ENCODE measurements around the gene WDR90. TPM values are rescaled to one million over a fixed set of nuclear protein-coding genes. Genes with fewer than 3 reads are reported as not detected.
A peak's percentile ranks its signal among the peaks of the same experiment; 100 is the strongest.

The WDR90 gene
- total and polyA plus RNA-seq, 10 of the 15 experiments (the other 5 are each of a cell fraction or from before 2014, with no cell fraction given): 2.0 to 65.0 (median 16.7) TPM

- POLR2A ChIA-PET: interaction anchor here (1.3 kb wide), 1 partner anchor 38 kb away, joined by 4 read pairs; the partner anchor contains the start of gene STUB1
- TF ChIP-seq ASH2L (IDR thresholded peaks at IDR 0.05; ENCODE audit: borderline replicate concordance, low read depth): no peak
- no peak; the same call in 1 of the 2 replicates for TF ChIP-seq MAX (IDR thresholded peaks at IDR 0.05; ENCODE audit: low read depth, low read length)
- 0 out of 2 replicates have a peak, but pooled peaks have one; percentile 6 for TF ChIP-seq TCF3 (IDR thresholded peaks at IDR 0.05; ENCODE audit: borderline replicate concordance, insufficient read depth, low read depth, low read length)
- no peak for TF ChIP-seq MEF2A (IDR thresholded peaks at IDR 0.05; ENCODE audit: insufficient read depth, low read depth, low read length)
- no peak for TF ChIP-seq ZNF274 (IDR thresholded peaks at IDR 0.05; ENCODE audit: insufficient read depth, insufficient read length)
- no peak for TF ChIP-seq EGR1 (IDR thresholded peaks at IDR 0.05; ENCODE audit: borderline replicate concordance in 1 of 2, low read depth in 2 of 2, low read length in 2 of 2)
- TF ChIP-seq, protein P1, sequence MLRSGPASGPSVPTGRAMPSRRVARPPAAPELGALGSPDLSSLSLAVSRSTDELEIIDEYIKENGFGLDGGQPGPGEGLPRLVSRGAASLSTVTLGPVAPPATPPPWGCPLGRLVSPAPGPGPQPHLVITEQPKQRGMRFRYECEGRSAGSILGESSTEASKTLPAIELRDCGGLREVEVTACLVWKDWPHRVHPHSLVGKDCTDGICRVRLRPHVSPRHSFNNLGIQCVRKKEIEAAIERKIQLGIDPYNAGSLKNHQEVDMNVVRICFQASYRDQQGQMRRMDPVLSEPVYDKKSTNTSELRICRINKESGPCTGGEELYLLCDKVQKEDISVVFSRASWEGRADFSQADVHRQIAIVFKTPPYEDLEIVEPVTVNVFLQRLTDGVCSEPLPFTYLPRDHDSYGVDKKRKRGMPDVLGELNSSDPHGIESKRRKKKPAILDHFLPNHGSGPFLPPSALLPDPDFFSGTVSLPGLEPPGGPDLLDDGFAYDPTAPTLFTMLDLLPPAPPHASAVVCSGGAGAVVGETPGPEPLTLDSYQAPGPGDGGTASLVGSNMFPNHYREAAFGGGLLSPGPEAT (IDR thresholded peaks at IDR 0.05; ENCODE audit: low read depth): no peak
- peak; percentile 51; the same call in 1 of the 2 replicates for TF ChIP-seq DPF2 (IDR thresholded peaks at IDR 0.05)
- peak; percentile 58; the same call in 1 of the 2 replicates for TF ChIP-seq SMARCA5 (IDR thresholded peaks at IDR 0.05)
- no peak for TF ChIP-seq IRF4 (IDR thresholded peaks at IDR 0.05; ENCODE audit: low read depth, low read length)
- TF ChIP-seq WRNIP1 (IDR thresholded peaks at IDR 0.05; ENCODE audit: borderline replicate concordance, low read depth, low read length): no peak
- peak; percentile 96 for TF ChIP-seq ESRRA (IDR thresholded peaks at IDR 0.05; ENCODE audit: low read length)
- TF ChIP-seq NR2F1 (conservative IDR thresholded peaks at IDR 0.05): 0 out of 2 replicates have a peak, but pooled peaks have one; percentile 65
- no peak for TF ChIP-seq TCF12 (IDR thresholded peaks at IDR 0.05; ENCODE audit: low read depth, low read length)
- no peak for TF ChIP-seq KLF5 (IDR thresholded peaks at IDR 0.05; ENCODE audit: partially characterized antibody)
- peak; percentile 45; the same call in 1 of the 2 replicates for TF ChIP-seq GATAD2B (conservative IDR thresholded peaks at IDR 0.05; ENCODE audit: low read depth)
- peak; percentile 31 for TF ChIP-seq HDAC6 (IDR thresholded peaks at IDR 0.05; ENCODE audit: unreplicated experiment)
- peak; percentile 65; the same call in 1 of the 2 replicates for TF ChIP-seq NKRF (conservative IDR thresholded peaks at IDR 0.05)
- no peak for TF ChIP-seq SMAD5 (IDR thresholded peaks at IDR 0.05; ENCODE audit: low read depth)
- TF ChIP-seq NBN (IDR thresholded peaks at IDR 0.05): peak; percentile 51; the same call in 1 of the 2 replicates
- TF ChIP-seq IKZF1 (conservative IDR thresholded peaks at IDR 0.05): peak; percentile 39; the same call in 1 of the 2 replicates
These were observed 6.7 kb upstream of the WDR90 start for GRCh38 chr16:642189-643049.

More at GRCh38 chr16:642189-643049, 6.7 kb upstream of the WDR90 start:
- Histone ChIP-seq H3K4me1 (ENCODE audit: control insufficient read depth, insufficient read depth, low read length) (peaks cover 12% of the 10 kb centered on the region), H3K9ac (ENCODE audit: control insufficient read depth, insufficient read depth, low read length) (peak overlapping the region; percentile 89), H3K79me2 (ENCODE audit: control insufficient read depth, insufficient read depth, low read length) (peaks cover 30% of the 10 kb centered on the region), H3K4me3 (peak overlapping the region; percentile 98), H3K36me3 (ENCODE audit: control insufficient read depth in 2 of 2, insufficient read depth in 2 of 2, low read length in 1 of 2) (no peaks in the 10 kb centered on the region; a peak in 2 of 4 replicates), H3K27me3 (replicated peaks in 1 of 2; ENCODE audit: control insufficient read depth in 2 of 2, insufficient read depth in 2 of 2, low read length in 1 of 2) (no peaks in the 10 kb centered on the region), H2AFZ (ENCODE audit: control insufficient read depth, low read depth, low read length) (peak overlapping the region; percentile 37), H3K27ac (ENCODE audit: control insufficient read depth, insufficient read depth) (peak overlapping the region; percentile 83), H3K4me2 (ENCODE audit: control insufficient read depth, insufficient read depth) (peak overlapping the region; percentile 72), H4K20me1 (ENCODE audit: control insufficient read depth, insufficient read depth) (no peaks in the 10 kb centered on the region), H3K9me3 (replicated peaks; ENCODE audit: control insufficient read depth, insufficient read depth, low read length) (no peaks in the 10 kb centered on the region)
- in situ Hi-C loops (cut with MboI) (no loop called here), intact Hi-C loops (cut with micrococcal nuclease; ENCODE audit: unreplicated experiment) (no loop called here)
- DNase-seq (ENCODE audit: low read depth, low spot score) (no peak), ATAC-seq (peak; percentile 68), FAIRE-seq (no peak)
- 4% methylated on average over 59 of the region's 72 CpGs for WGBS (ENCODE audit: insufficient coverage, insufficient replicate concordance, low lambda C conversion rate, missing lambda C conversion rate)
- RAD21 ChIA-PET (ENCODE audit: unreplicated experiment): no interaction called here
- SMC1A ChIA-PET (ENCODE audit: uncharacterized antibody, unreplicated experiment): no interaction called here
- BruUV-seq (replicated peaks): no TSS peak
- CTCF ChIA-PET: interaction anchor here (1.0 kb wide), 1 partner anchor 162 kb away, joined by 3 read pairs; no protein-coding TSS in a partner anchor
